ENCODE results near the gene RSPH4A.
"Not testable (repeated sequence)": the region's sequence is repeated elsewhere in the genome, so short reads cannot be mapped to it uniquely, and the experiment has no call there.

The RSPH4A gene

GRCh38 chr6:116596815-116597214 lies 19.5 kb upstream of the RSPH4A start:
- H3K9me3 Mint-ChIP-seq, result peaks cover 5% of the 10 kb centered on the region
- ATAC-seq (no peak), DNase-seq (no peak)
- H3K27ac Mint-ChIP-seq, result no peak overlapping the region
- H3K27me3 Mint-ChIP-seq, result no peaks in the 10 kb centered on the region
- H3K4me1 Mint-ChIP-seq, result no peaks in the 10 kb centered on the region
- no peak overlapping the region for H3K4me3 Mint-ChIP-seq
- peaks cover 49% of the 10 kb centered on the region for H3K36me3 Mint-ChIP-seq (ENCODE audit: low read depth)

GRCh38 chr6:116603916-116604315 lies 12.4 kb upstream of the RSPH4A start:
- H3K27ac Mint-ChIP-seq, H3K4me3 Mint-ChIP-seq, ATAC-seq: not testable (repeated sequence)

GRCh38 chr6:116604868-116605267 lies 11.4 kb upstream of the RSPH4A start:
- Mint-ChIP-seq H3K9me3 (peaks cover 19% of the 10 kb centered on the region), H3K36me3 (ENCODE audit: low read depth) (peaks cover 32% of the 10 kb centered on the region)
- H3K4me1 Mint-ChIP-seq, H3K27ac Mint-ChIP-seq, DNase-seq, H3K27me3 Mint-ChIP-seq, H3K4me3 Mint-ChIP-seq, ATAC-seq: not testable (repeated sequence)

More at GRCh38 chr6:116603916-116604315, 12.4 kb upstream of the RSPH4A start:
- DNase-seq, H3K27me3 Mint-ChIP-seq, H3K4me1 Mint-ChIP-seq: not testable (repeated sequence)
- H3K9me3 Mint-ChIP-seq, result peaks cover 19% of the 10 kb centered on the region
- peaks cover 35% of the 10 kb centered on the region for H3K36me3 Mint-ChIP-seq (ENCODE audit: low read depth)

GRCh38 chr6:116605935-116606334 lies 10.3 kb upstream of the RSPH4A start:
- Mint-ChIP-seq H3K27ac (no peak overlapping the region), H3K4me1 (no peaks in the 10 kb centered on the region), H3K4me3 (no peak overlapping the region), H3K9me3 (peaks cover 19% of the 10 kb centered on the region), H3K27me3 (peaks cover 2% of the 10 kb centered on the region), H3K36me3 (ENCODE audit: low read depth) (peaks cover 28% of the 10 kb centered on the region)
- ATAC-seq (no peak), DNase-seq (no peak)

GRCh38 chr6:116611056-116611455 lies 5.2 kb upstream of the RSPH4A start:
- Mint-ChIP-seq H3K27ac (no peak overlapping the region), H3K9me3 (no peaks in the 10 kb centered on the region), H3K4me3 (no peak overlapping the region), H3K27me3 (peaks cover 13% of the 10 kb centered on the region), H3K36me3 (ENCODE audit: low read depth) (no peaks in the 10 kb centered on the region), H3K4me1 (peaks cover 3% of the 10 kb centered on the region)
- ATAC-seq (no peak), DNase-seq (no peak)

- DNase-seq (peak; percentile 18), ATAC-seq (peak; percentile 41)
- peaks cover 14% of the 10 kb centered on the region for H3K4me1 Mint-ChIP-seq
- peaks cover 19% of the 10 kb centered on the region for H3K27me3 Mint-ChIP-seq
- no peaks in the 10 kb centered on the region for H3K36me3 Mint-ChIP-seq (ENCODE audit: low read depth)
- H3K4me3 Mint-ChIP-seq, result peak overlapping the region; percentile 89
- H3K9me3 Mint-ChIP-seq, result no peaks in the 10 kb centered on the region
- no peak overlapping the region for H3K27ac Mint-ChIP-seq
Measured at GRCh38 chr6:116616737-116617053, 416 bp downstream of the RSPH4A start.

- Mint-ChIP-seq H3K27ac (no peak overlapping the region), H3K9me3 (no peaks in the 10 kb centered on the region), H3K4me1 (no peaks in the 10 kb centered on the region), H3K36me3 (ENCODE audit: low read depth) (no peaks in the 10 kb centered on the region), H3K4me3 (no peak overlapping the region), H3K27me3 (peaks cover 2% of the 10 kb centered on the region)
- ATAC-seq (peak; percentile 43), DNase-seq (no peak)
Measured at GRCh38 chr6:116624036-116624805, 7.9 kb downstream of the RSPH4A start.

GRCh38 chr6:116625872-116626271 lies 9.6 kb downstream of the RSPH4A start:
- no peaks in the 10 kb centered on the region for H3K4me1 Mint-ChIP-seq
- H3K4me3 Mint-ChIP-seq, result no peak overlapping the region
- H3K27ac Mint-ChIP-seq, result no peak overlapping the region
- H3K36me3 Mint-ChIP-seq (ENCODE audit: low read depth), result no peaks in the 10 kb centered on the region
- DNase-seq (no peak), ATAC-seq (no peak)
- no peaks in the 10 kb centered on the region for H3K9me3 Mint-ChIP-seq
- H3K27me3 Mint-ChIP-seq, result peaks cover 2% of the 10 kb centered on the region

- no peaks in the 10 kb centered on the region for H3K27me3 Mint-ChIP-seq
- no peak overlapping the region for H3K4me3 Mint-ChIP-seq
- H3K36me3 Mint-ChIP-seq (ENCODE audit: low read depth), result peaks cover 12% of the 10 kb centered on the region
- no peaks in the 10 kb centered on the region for H3K4me1 Mint-ChIP-seq
- H3K27ac Mint-ChIP-seq, result no peak overlapping the region
- no peaks in the 10 kb centered on the region for H3K9me3 Mint-ChIP-seq
- ATAC-seq (no peak), DNase-seq (no peak)
Measured at GRCh38 chr6:116629563-116629981, 13.3 kb downstream of the RSPH4A start.

- no peak overlapping the region for H3K27ac Mint-ChIP-seq
- no peak for DNase-seq
- H3K36me3 Mint-ChIP-seq (ENCODE audit: low read depth), result peaks cover 22% of the 10 kb centered on the region
- no peaks in the 10 kb centered on the region for H3K27me3 Mint-ChIP-seq
- H3K4me3 Mint-ChIP-seq, result no peak overlapping the region
- no peak for ATAC-seq
- H3K9me3 Mint-ChIP-seq, result no peaks in the 10 kb centered on the region
- H3K4me1 Mint-ChIP-seq, result no peaks in the 10 kb centered on the region
Measured at GRCh38 chr6:116631379-116631990, 15.2 kb downstream of the RSPH4A start.

- no peak overlapping the region for H3K4me3 Mint-ChIP-seq
- H3K9me3 Mint-ChIP-seq, result no peaks in the 10 kb centered on the region
- H3K4me1 Mint-ChIP-seq, result no peaks in the 10 kb centered on the region
- H3K27me3 Mint-ChIP-seq, result no peaks in the 10 kb centered on the region
- ATAC-seq (no peak), DNase-seq (no peak)
- peaks cover 27% of the 10 kb centered on the region for H3K36me3 Mint-ChIP-seq (ENCODE audit: low read depth)
- H3K27ac Mint-ChIP-seq, result no peak overlapping the region
Measured at GRCh38 chr6:116633685-116634084, 17.4 kb downstream of the RSPH4A start.

GRCh38 chr6:116648156-116648555 lies 31.9 kb downstream of the RSPH4A start:
- H3K27me3 Mint-ChIP-seq, result no peaks in the 10 kb centered on the region
- H3K36me3 Mint-ChIP-seq (ENCODE audit: low read depth), result peaks cover 28% of the 10 kb centered on the region
- no peak overlapping the region for H3K4me3 Mint-ChIP-seq
- no peaks in the 10 kb centered on the region for H3K9me3 Mint-ChIP-seq
- peaks cover 8% of the 10 kb centered on the region for H3K4me1 Mint-ChIP-seq
- ATAC-seq (no peak), DNase-seq (no peak)
- no peak overlapping the region for H3K27ac Mint-ChIP-seq

GRCh38 chr6:116649129-116649528 lies 32.9 kb downstream of the RSPH4A start:
- peaks cover 8% of the 10 kb centered on the region for H3K4me1 Mint-ChIP-seq
- no peak overlapping the region for H3K4me3 Mint-ChIP-seq
- ATAC-seq, result no peak
- H3K27ac Mint-ChIP-seq, result no peak overlapping the region
- DNase-seq, result no peak
- no peaks in the 10 kb centered on the region for H3K9me3 Mint-ChIP-seq
- peaks cover 20% of the 10 kb centered on the region for H3K36me3 Mint-ChIP-seq (ENCODE audit: low read depth)
- no peaks in the 10 kb centered on the region for H3K27me3 Mint-ChIP-seq

GRCh38 chr6:116651916-116652315 lies 35.6 kb downstream of the RSPH4A start:
- H3K4me3 Mint-ChIP-seq, result no peak overlapping the region
- H3K36me3 Mint-ChIP-seq (ENCODE audit: low read depth), result peaks cover 26% of the 10 kb centered on the region
- no peaks in the 10 kb centered on the region for H3K9me3 Mint-ChIP-seq
- H3K27me3 Mint-ChIP-seq, result no peaks in the 10 kb centered on the region
- ATAC-seq, result peak; percentile 49
- no peak overlapping the region for H3K27ac Mint-ChIP-seq
- peaks cover 8% of the 10 kb centered on the region for H3K4me1 Mint-ChIP-seq
- DNase-seq, result no peak

- H3K4me1 Mint-ChIP-seq, result peaks cover 43% of the 10 kb centered on the region
- no peak overlapping the region for H3K4me3 Mint-ChIP-seq
- H3K27me3 Mint-ChIP-seq, result no peaks in the 10 kb centered on the region
- no peaks in the 10 kb centered on the region for H3K9me3 Mint-ChIP-seq
- H3K27ac Mint-ChIP-seq, result no peak overlapping the region
- peaks cover 30% of the 10 kb centered on the region for H3K36me3 Mint-ChIP-seq (ENCODE audit: low read depth)
- DNase-seq, result no peak
- ATAC-seq, result no peak
Measured at GRCh38 chr6:116661594-116661993, 45.3 kb downstream of the RSPH4A start.

Data from activated naive CD8-positive, alpha-beta T cell treated with anti-CD3 and anti-CD28 coated beads, Interleukin-2, amount 50 U/mL, for 24 hours (primary cell).